ENCODE measurements around the gene ACTG1.
"Not testable (repeated sequence)": the region's sequence is repeated elsewhere in the genome, so short reads cannot be mapped to it uniquely, and the experiment has no call there.

Gene ACTG1

GRCh38 chr17:81537343-81537855 lies 24.8 kb upstream of the ACTG1 start:
- H3K4me1 ChIP-seq (ENCODE audit: control insufficient read depth in 1 of 2, insufficient read depth in 2 of 2, low read length in 2 of 2): peaks cover 0 to 11% of the 10 kb centered on the region in 2 donors
- peaks cover 0 to 3% of the 10 kb centered on the region in 2 donors for H3K9me3 ChIP-seq (ENCODE audit: control insufficient read depth in 1 of 2, low read length in 2 of 2)
- H3K27me3 ChIP-seq (ENCODE audit: low read depth, low read length): peaks cover 22% of the 10 kb centered on the region
- peaks cover 0 to 38% of the 10 kb centered on the region in 2 donors for H3K36me3 ChIP-seq (ENCODE audit: control insufficient read depth in 1 of 2, insufficient read depth in 2 of 2, low read length in 2 of 2)
- H3K27ac ChIP-seq (ENCODE audit: low read length): no peak overlapping the region
- H3K4me3 ChIP-seq (ENCODE audit: low read depth in 1 of 2, low read length in 2 of 2): no peak overlapping the region

GRCh38 chr17:81536299-81537290 lies 24.0 kb upstream of the ACTG1 start:
- Histone ChIP-seq H3K4me3 (ENCODE audit: low read depth in 1 of 2, low read length in 2 of 2) (no peak overlapping the region), H3K36me3 (ENCODE audit: control insufficient read depth in 1 of 2, insufficient read depth in 2 of 2, low read length in 2 of 2) (peaks cover 0 to 35% of the 10 kb centered on the region in 2 donors), H3K27ac (ENCODE audit: low read length) (no peak overlapping the region), H3K27me3 (ENCODE audit: low read depth, low read length) (peaks cover 22% of the 10 kb centered on the region), H3K4me1 (ENCODE audit: control insufficient read depth in 1 of 2, insufficient read depth in 2 of 2, low read length in 2 of 2) (peaks cover 0 to 11% of the 10 kb centered on the region in 2 donors), H3K9me3 (ENCODE audit: control insufficient read depth in 1 of 2, low read length in 2 of 2) (peaks cover 0 to 3% of the 10 kb centered on the region in 2 donors)

- H3K9me3 ChIP-seq (ENCODE audit: control insufficient read depth in 1 of 2, low read length in 2 of 2): peaks cover 0 to 3% of the 10 kb centered on the region in 2 donors
- H3K36me3 ChIP-seq (ENCODE audit: control insufficient read depth in 1 of 2, insufficient read depth in 2 of 2, low read length in 2 of 2): peaks cover 0 to 26% of the 10 kb centered on the region in 2 donors
- peaks cover 22% of the 10 kb centered on the region for H3K27me3 ChIP-seq (ENCODE audit: low read depth, low read length)
- H3K4me3 ChIP-seq (ENCODE audit: low read depth in 1 of 2, low read length in 2 of 2): no peak overlapping the region
- peaks cover 0 to 11% of the 10 kb centered on the region in 2 donors for H3K4me1 ChIP-seq (ENCODE audit: control insufficient read depth in 1 of 2, insufficient read depth in 2 of 2, low read length in 2 of 2)
- no peak overlapping the region for H3K27ac ChIP-seq (ENCODE audit: low read length)
Measured at GRCh38 chr17:81535480-81536298, 23.1 kb upstream of the ACTG1 start.

GRCh38 chr17:81535007-81535328 lies 22.4 kb upstream of the ACTG1 start:
- peaks cover 0 to 11% of the 10 kb centered on the region in 2 donors for H3K4me1 ChIP-seq (ENCODE audit: control insufficient read depth in 1 of 2, insufficient read depth in 2 of 2, low read length in 2 of 2)
- H3K9me3 ChIP-seq (ENCODE audit: control insufficient read depth in 1 of 2, low read length in 2 of 2): peaks cover 0 to 3% of the 10 kb centered on the region in 2 donors
- H3K27me3 ChIP-seq (ENCODE audit: low read depth, low read length): peaks cover 22% of the 10 kb centered on the region

GRCh38 chr17:81534157-81535006 lies 21.8 kb upstream of the ACTG1 start:
- Histone ChIP-seq H3K27ac (ENCODE audit: low read length) (no peak overlapping the region), H3K4me1 (ENCODE audit: control insufficient read depth in 1 of 2, insufficient read depth in 2 of 2, low read length in 2 of 2) (peaks cover 0 to 11% of the 10 kb centered on the region in 2 donors), H3K27me3 (ENCODE audit: low read depth, low read length) (peaks cover 23% of the 10 kb centered on the region), H3K4me3 (ENCODE audit: low read depth in 1 of 2, low read length in 2 of 2) (no peak overlapping the region), H3K9me3 (ENCODE audit: control insufficient read depth in 1 of 2, low read length in 2 of 2) (peaks cover 0 to 3% of the 10 kb centered on the region in 2 donors), H3K36me3 (ENCODE audit: control insufficient read depth in 1 of 2, insufficient read depth in 2 of 2, low read length in 2 of 2) (peaks cover 0 to 13% of the 10 kb centered on the region in 2 donors)

More at GRCh38 chr17:81535007-81535328, 22.4 kb upstream of the ACTG1 start:
- no peak overlapping the region for H3K4me3 ChIP-seq (ENCODE audit: low read depth in 1 of 2, low read length in 2 of 2)
- no peak overlapping the region for H3K27ac ChIP-seq (ENCODE audit: low read length)
- peaks cover 0 to 19% of the 10 kb centered on the region in 2 donors for H3K36me3 ChIP-seq (ENCODE audit: control insufficient read depth in 1 of 2, insufficient read depth in 2 of 2, low read length in 2 of 2)

GRCh38 chr17:81533339-81534141 lies 20.9 kb upstream of the ACTG1 start:
- Histone ChIP-seq H3K36me3 (ENCODE audit: control insufficient read depth in 1 of 2, insufficient read depth in 2 of 2, low read length in 2 of 2) (peaks cover 0 to 7% of the 10 kb centered on the region in 2 donors), H3K4me1 (ENCODE audit: control insufficient read depth in 1 of 2, insufficient read depth in 2 of 2, low read length in 2 of 2) (peaks cover 0 to 11% of the 10 kb centered on the region in 2 donors), H3K27me3 (ENCODE audit: low read depth, low read length) (peaks cover 29% of the 10 kb centered on the region), H3K4me3 (ENCODE audit: low read depth in 1 of 2, low read length in 2 of 2) (no peak overlapping the region), H3K9me3 (ENCODE audit: control insufficient read depth in 1 of 2, low read length in 2 of 2) (peaks cover 0 to 3% of the 10 kb centered on the region in 2 donors), H3K27ac (ENCODE audit: low read length) (no peak overlapping the region)

GRCh38 chr17:81532490-81533287 lies 20.1 kb upstream of the ACTG1 start:
- H3K36me3 ChIP-seq (ENCODE audit: control insufficient read depth in 1 of 2, insufficient read depth in 2 of 2, low read length in 2 of 2): no peaks in the 10 kb centered on the region
- H3K27ac ChIP-seq (ENCODE audit: low read length): no peak overlapping the region
- H3K9me3 ChIP-seq (ENCODE audit: control insufficient read depth in 1 of 2, low read length in 2 of 2): peaks cover 0 to 3% of the 10 kb centered on the region in 2 donors
- H3K27me3 ChIP-seq (ENCODE audit: low read depth, low read length): peaks cover 28% of the 10 kb centered on the region
- H3K4me3 ChIP-seq (ENCODE audit: low read depth in 1 of 2, low read length in 2 of 2): no peak overlapping the region
- peaks cover 0 to 11% of the 10 kb centered on the region in 2 donors for H3K4me1 ChIP-seq (ENCODE audit: control insufficient read depth in 1 of 2, insufficient read depth in 2 of 2, low read length in 2 of 2)

GRCh38 chr17:81531998-81532404 lies 19.4 kb upstream of the ACTG1 start:
- H3K27ac ChIP-seq (ENCODE audit: low read length); H3K36me3 ChIP-seq (ENCODE audit: control insufficient read depth in 1 of 2, insufficient read depth in 2 of 2, low read length in 2 of 2); H3K4me3 ChIP-seq (ENCODE audit: low read depth in 1 of 2, low read length in 2 of 2); H3K9me3 ChIP-seq (ENCODE audit: control insufficient read depth in 1 of 2, low read length in 2 of 2): not testable (repeated sequence)
- Histone ChIP-seq H3K27me3 (ENCODE audit: low read depth, low read length) (peaks cover 30% of the 10 kb centered on the region), H3K4me1 (ENCODE audit: control insufficient read depth in 1 of 2, insufficient read depth in 2 of 2, low read length in 2 of 2) (peaks cover 0 to 10% of the 10 kb centered on the region in 2 donors)

- not testable (repeated sequence) for H3K4me1 ChIP-seq (ENCODE audit: control insufficient read depth in 1 of 2, insufficient read depth in 2 of 2, low read length in 2 of 2); H3K27ac ChIP-seq (ENCODE audit: low read length); H3K9me3 ChIP-seq (ENCODE audit: control insufficient read depth in 1 of 2, low read length in 2 of 2); H3K36me3 ChIP-seq (ENCODE audit: control insufficient read depth in 1 of 2, insufficient read depth in 2 of 2, low read length in 2 of 2); H3K4me3 ChIP-seq (ENCODE audit: low read depth in 1 of 2, low read length in 2 of 2)
- peaks cover 31% of the 10 kb centered on the region for H3K27me3 ChIP-seq (ENCODE audit: low read depth, low read length)
Measured at GRCh38 chr17:81531013-81531412, 18.4 kb upstream of the ACTG1 start.

Data from muscle layer of duodenum (tissue), 2 donors.